ENCODE measurements around the gene ENTPD1. TPM values are rescaled to one million over a fixed set of nuclear protein-coding genes. Genes with fewer than 3 reads are reported as not detected.

The ENTPD1 gene
- polyA plus RNA-seq, 1 donor (not counting 4 experiments of a cell fraction or from before 2014, with no cell fraction given): 0.03 TPM

- TF ChIP-seq EZH2 (IDR thresholded peaks at IDR 0.05; ENCODE audit: low read length) (no peak), CTCF (optimal IDR thresholded peaks at IDR 0.05 in 1 of 3, IDR thresholded peaks at IDR 0.05 in 1 of 3, conservative IDR thresholded peaks at IDR 0.05 in 1 of 3; ENCODE audit: extremely low read depth in 1 of 3, insufficient read depth in 2 of 3, low read length in 3 of 3) (no peak)
- Histone ChIP-seq H3K9me3 (ENCODE audit: control insufficient read depth, low read depth, low read length) (no peaks in the 10 kb centered on the region), H3K4me1 (ENCODE audit: control insufficient read depth, extremely low read depth, insufficient read depth, low read length) (no peaks in the 10 kb centered on the region), H4K20me1 (ENCODE audit: control insufficient read depth, extremely low read depth, insufficient read depth, low read length) (no peaks in the 10 kb centered on the region), H3K27me3 (ENCODE audit: control insufficient read depth, extremely low read depth, insufficient read depth, low read length) (no peaks in the 10 kb centered on the region), H3K9me1 (ENCODE audit: control insufficient read depth, extremely low read depth, insufficient read depth, low read length) (no peaks in the 10 kb centered on the region), H3K27ac (ENCODE audit: control insufficient read depth, insufficient read depth, low read length) (no peak overlapping the region), H3K36me3 (ENCODE audit: control insufficient read depth in 2 of 2, extremely low read depth in 1 of 2, insufficient read depth in 2 of 2, low read length in 2 of 2) (no peaks in the 10 kb centered on the region), H2AFZ (ENCODE audit: control insufficient read depth, low read length) (no peak overlapping the region), H3K4me2 (ENCODE audit: control insufficient read depth, extremely low read depth, insufficient read depth, low read depth, low read length) (no peak overlapping the region), H3K79me2 (ENCODE audit: control insufficient read depth, insufficient read depth, low read length) (no peaks in the 10 kb centered on the region), H3K4me3 (ENCODE audit: control insufficient read depth in 2 of 3, extremely low read depth in 1 of 3, insufficient read depth in 2 of 3, low read depth in 1 of 3, low read length in 3 of 3) (no peak overlapping the region), H3K9ac (ENCODE audit: control insufficient read depth, extremely low read depth, insufficient read depth, low read length) (no peak overlapping the region)
- dilution Hi-C loops (cut with MboI; ENCODE audit: extremely low pct_ligation_motif_present, low sequenced_read_pairs): no loop called here
- FAIRE-seq: no peak
- DNase-seq (ENCODE audit: low read depth, low spot score): no peak
These were observed 94.8 kb downstream of the ENTPD1 start for GRCh38 chr10:95850791-95851190.

GRCh38 chr10:95860166-95860940 is 104.4 kb downstream of the ENTPD1 start:
- Histone ChIP-seq H3K36me3 (ENCODE audit: control insufficient read depth in 2 of 2, extremely low read depth in 1 of 2, insufficient read depth in 2 of 2, low read length in 2 of 2) (no peaks in the 10 kb centered on the region), H3K4me2 (ENCODE audit: control insufficient read depth, extremely low read depth, insufficient read depth, low read depth, low read length) (no peak overlapping the region), H3K4me1 (ENCODE audit: control insufficient read depth, extremely low read depth, insufficient read depth, low read length) (no peaks in the 10 kb centered on the region), H3K9me3 (ENCODE audit: control insufficient read depth, low read depth, low read length) (no peaks in the 10 kb centered on the region), H3K9me1 (ENCODE audit: control insufficient read depth, extremely low read depth, insufficient read depth, low read length) (no peaks in the 10 kb centered on the region), H3K9ac (ENCODE audit: control insufficient read depth, extremely low read depth, insufficient read depth, low read length) (no peak overlapping the region), H3K4me3 (ENCODE audit: control insufficient read depth in 2 of 3, extremely low read depth in 1 of 3, insufficient read depth in 2 of 3, low read depth in 1 of 3, low read length in 3 of 3) (no peak overlapping the region), H4K20me1 (ENCODE audit: control insufficient read depth, extremely low read depth, insufficient read depth, low read length) (no peaks in the 10 kb centered on the region), H3K79me2 (ENCODE audit: control insufficient read depth, insufficient read depth, low read length) (no peaks in the 10 kb centered on the region), H3K27me3 (ENCODE audit: control insufficient read depth, extremely low read depth, insufficient read depth, low read length) (no peaks in the 10 kb centered on the region), H3K27ac (ENCODE audit: control insufficient read depth, insufficient read depth, low read length) (no peak overlapping the region), H2AFZ (ENCODE audit: control insufficient read depth, low read length) (no peak overlapping the region)
- dilution Hi-C loops (cut with MboI; ENCODE audit: extremely low pct_ligation_motif_present, low sequenced_read_pairs): no loop called here
- FAIRE-seq: no peak
- DNase-seq (ENCODE audit: low read depth, low spot score): no peak
- TF ChIP-seq CTCF (optimal IDR thresholded peaks at IDR 0.05 in 1 of 3, IDR thresholded peaks at IDR 0.05 in 1 of 3, conservative IDR thresholded peaks at IDR 0.05 in 1 of 3; ENCODE audit: extremely low read depth in 1 of 3, insufficient read depth in 2 of 3, low read length in 3 of 3): no peak

Measured in keratinocyte (primary cell).